Daoy (cell line): ENCODE results near the gene KCNT2. TPM values are rescaled to one million over a fixed set of nuclear protein-coding genes. Genes with fewer than 3 reads are reported as not detected.
A peak's percentile ranks its signal among the peaks of the same experiment; 100 is the strongest.

Source experiments
- DNase-seq: peaks from one replicate; pipeline ENCODE4 v3.0.0-alpha.2; 2015; ENCODE audit warnings: low read depth
- total RNA-seq: library from RNA; depleted of rRNA; stranded (reverse); fragments of >200 nt; shearing (Covaris generic); gene quantifications from 2 replicates; pipeline ENCODE4 v1.2.3, GENCODE V29; 2014; rRNA removed

Gene KCNT2
- total RNA-seq, 1 experiment from 2014 or later: 0.34 TPM

DNA sequence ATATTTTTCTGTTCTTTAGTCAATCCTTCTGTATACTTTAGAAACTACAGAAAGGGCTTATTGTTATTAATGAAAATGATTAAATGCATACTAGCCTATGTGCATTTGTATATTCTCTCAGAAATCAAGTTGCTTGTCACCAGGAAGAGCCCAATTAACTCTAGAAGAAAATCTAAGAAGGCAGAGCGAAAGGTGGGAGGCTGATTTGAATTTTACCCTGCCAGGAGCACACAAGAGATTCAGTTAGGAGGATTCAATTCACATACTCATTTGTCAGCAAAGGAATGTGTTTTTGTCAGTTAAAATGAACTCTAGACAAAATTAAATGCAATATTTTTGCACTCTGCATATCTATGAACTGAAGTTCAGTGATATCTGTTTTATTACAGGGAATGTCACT, 411.8 kb downstream of the KCNT2 start:
- DNase-seq: no peak

- DNase-seq: no peak
Measured at GRCh38 chr1:196193896-196194559, 414.2 kb downstream of the KCNT2 start.

- no peak for DNase-seq
Measured at GRCh38 chr1:196183941-196184340, 424.3 kb downstream of the KCNT2 start.

DNA sequence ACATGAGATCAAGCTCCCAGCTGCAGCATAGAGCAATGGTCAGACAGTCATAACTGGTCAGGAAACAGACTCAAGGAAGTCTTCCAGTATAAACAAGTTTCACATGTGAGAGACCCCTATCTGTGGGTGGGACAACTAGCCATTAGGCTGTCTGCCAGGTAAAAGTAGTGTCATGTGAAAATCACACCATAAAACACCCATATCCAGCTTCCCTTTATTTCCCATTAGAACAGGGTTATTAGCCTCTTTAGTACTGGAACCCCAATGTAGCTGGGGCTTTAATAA, 426.7 kb downstream of the KCNT2 start:
- DNase-seq: peak; percentile 17

DNA sequence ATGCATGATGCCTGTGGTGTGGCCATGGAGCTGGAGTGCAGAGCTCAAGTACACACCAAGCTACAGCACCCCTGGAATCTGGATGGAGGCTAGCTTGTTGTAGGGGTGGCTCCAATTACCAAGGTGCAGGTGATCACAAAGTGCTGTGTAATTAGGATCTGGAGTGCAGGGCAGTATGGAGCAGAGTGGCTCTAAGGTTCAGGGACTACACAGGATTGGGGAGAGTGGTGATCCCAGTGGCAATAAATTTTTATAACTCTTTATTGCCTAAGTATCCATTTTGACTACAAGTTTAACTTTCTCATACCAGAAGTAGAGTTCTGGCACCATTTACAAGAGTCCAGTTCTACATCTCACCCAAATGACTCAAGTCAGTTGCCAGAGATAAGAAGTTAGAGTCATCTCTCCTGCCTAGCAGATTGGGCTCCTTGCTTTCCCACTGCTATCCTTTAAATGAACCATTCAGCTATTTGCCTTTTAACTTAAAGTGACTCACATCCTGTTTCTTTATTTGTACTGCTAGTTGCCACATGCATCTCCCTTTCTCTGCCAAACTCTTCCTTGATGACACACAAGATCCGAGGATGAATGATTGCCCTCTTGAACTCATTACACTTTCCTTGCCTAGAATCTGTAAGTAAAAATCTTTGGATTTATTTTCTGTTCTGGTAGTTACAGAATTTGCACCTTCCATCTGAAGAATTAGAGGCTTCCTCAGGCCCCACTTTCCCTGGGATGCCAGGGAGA, 427.2 kb downstream of the KCNT2 start:
- DNase-seq: peak; percentile 69

GRCh38 chr1:196178083-196178635, 430.1 kb downstream of the KCNT2 start:
- DNase-seq: no peak

Other genes with a start within 250 kb of the KCNT2 start
- 3.8 and 4.4 TPM in 2 replicates for gene CFH, start 43.6 kb upstream of the KCNT2 start, total RNA-seq
- not detected in 2 replicates for gene CFHR3, start 166.4 kb upstream of the KCNT2 start, total RNA-seq
- gene CFHR1, start 211.3 kb upstream of the KCNT2 start, total RNA-seq: not detected in 2 replicates